DND-41 (cell line): ENCODE results near the gene SLC5A12.

Source experiments
- EZH2 ChIP-seq: IDR thresholded peaks from 3 replicates; pipeline ENCODE4 v1.6.1; 2012; ENCODE audit warnings: borderline replicate concordance, low read depth, mild to moderate bottlenecking, moderate library complexity, low read length, inconsistent platforms; ENCODE audit not compliant: severe bottlenecking
- TF ChIP-seq, protein P1 (sequence below): IDR thresholded peaks from 2 replicates; pipeline ENCODE4 v1.5.1; 2012; ENCODE audit warnings: borderline replicate concordance, low read length, moderate library complexity, mild to moderate bottlenecking; ENCODE audit not compliant: poor library complexity, severe bottlenecking; ENCODE audit errors: extremely low read depth

DNA sequence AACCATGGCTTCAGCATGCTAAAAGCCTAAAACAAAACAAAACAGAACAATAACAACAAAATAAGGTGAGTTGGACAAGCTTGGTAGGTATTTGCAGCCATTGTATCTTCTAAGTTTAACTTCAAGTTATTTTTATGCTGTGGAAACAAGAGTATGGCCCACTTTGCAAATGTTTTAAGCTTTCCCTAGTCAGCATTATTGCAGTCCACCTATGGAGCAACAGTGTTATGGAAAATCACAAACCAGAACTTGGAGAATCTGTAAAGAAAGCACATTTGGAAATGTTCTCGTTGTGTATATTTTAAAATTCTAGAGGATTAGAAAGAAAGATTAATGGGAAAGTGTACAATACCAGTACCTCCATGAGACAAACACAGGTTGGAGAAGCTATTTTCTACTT is 7.4 kb upstream of the SLC5A12 start:
- TF ChIP-seq, protein P1, sequence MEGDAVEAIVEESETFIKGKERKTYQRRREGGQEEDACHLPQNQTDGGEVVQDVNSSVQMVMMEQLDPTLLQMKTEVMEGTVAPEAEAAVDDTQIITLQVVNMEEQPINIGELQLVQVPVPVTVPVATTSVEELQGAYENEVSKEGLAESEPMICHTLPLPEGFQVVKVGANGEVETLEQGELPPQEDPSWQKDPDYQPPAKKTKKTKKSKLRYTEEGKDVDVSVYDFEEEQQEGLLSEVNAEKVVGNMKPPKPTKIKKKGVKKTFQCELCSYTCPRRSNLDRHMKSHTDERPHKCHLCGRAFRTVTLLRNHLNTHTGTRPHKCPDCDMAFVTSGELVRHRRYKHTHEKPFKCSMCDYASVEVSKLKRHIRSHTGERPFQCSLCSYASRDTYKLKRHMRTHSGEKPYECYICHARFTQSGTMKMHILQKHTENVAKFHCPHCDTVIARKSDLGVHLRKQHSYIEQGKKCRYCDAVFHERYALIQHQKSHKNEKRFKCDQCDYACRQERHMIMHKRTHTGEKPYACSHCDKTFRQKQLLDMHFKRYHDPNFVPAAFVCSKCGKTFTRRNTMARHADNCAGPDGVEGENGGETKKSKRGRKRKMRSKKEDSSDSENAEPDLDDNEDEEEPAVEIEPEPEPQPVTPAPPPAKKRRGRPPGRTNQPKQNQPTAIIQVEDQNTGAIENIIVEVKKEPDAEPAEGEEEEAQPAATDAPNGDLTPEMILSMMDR, result no peak
- no peak for TF ChIP-seq EZH2
